Pancreas (tissue), 10 donors: Measurements from ENCODE around the gene TDRD7. TPM values are rescaled to one million over a fixed set of nuclear protein-coding genes. Genes with fewer than 3 reads are reported as not detected.

Experiments
- ATAC-seq, 4 donors: fragments of 200-7000 bp; cut with Tn5 transposase; one replicate each; pipeline versions ENCODE4 v1.8.0 to v1.9.1; 2020; ENCODE audit warnings: mild to moderate bottlenecking in 4 of 4, moderate library complexity in 4 of 4
- DNase-seq, 6 donors: peaks; one replicate each; pipeline ENCODE4 v3.0.0-alpha.2; 2020
- FAIRE-seq: peaks from 2 replicates; lab custom pipeline; 2012; peaks lifted over from hg19 to GRCh38; lab: Jason Lieb, UNC
- H3K27ac ChIP-seq, 4 donors: fragments of 200-600 bp; sonication (generic); 1 replicate in 3 of 4; 2 replicates in 1 of 4; pipeline versions ENCODE4 v1.5.0 to v1.8.0; 2020
- H3K27me3 ChIP-seq, 4 donors: fragments of 200-600 bp; one replicate each; pipeline ENCODE4 v1.8.0; 2021
- H3K36me3 ChIP-seq, 3 donors: fragments of 200-600 bp; sonication (generic) in 1 of 3; one replicate each; pipeline versions ENCODE4 v1.5.0 to v1.8.0; 2020 to 2021
- H3K4me1 ChIP-seq, 3 donors: fragments of 200-600 bp; one replicate each; pipeline ENCODE4 v1.8.0; 2021
- H3K4me3 ChIP-seq, 4 donors: fragments of 200-600 bp; sonication (generic) in 2 of 4; one replicate each; pipeline versions ENCODE4 v1.5.0 to v1.8.0; 2020 to 2021
- H3K9me3 ChIP-seq, 4 donors: fragments of 200-600 bp; one replicate each; pipeline ENCODE4 v1.8.0; 2021
- WGBS, 2 donors: extraction: QIAGEN DNeasy Blood & Tissue Kit; methylation state at CpG; one replicate each; pipeline ENCODE4 v1.1.7; 2013; 5-methylcytosine and 5-hydroxymethylcytosine counted together
- intact Hi-C, 3 donors: fragments of 100-400 bp; cut with DNase I; formaldehyde crosslinking; loops; one replicate each; pipeline versions ENCODE4 v1.11.1 to v1.14.2; 2022
- polyA plus RNA-seq, 2 donors: library from polyadenylated mRNA; stranded (reverse); fragments of 200-250 nt; gene quantifications; one replicate each; pipeline ENCODE4 v1.2.3, GENCODE V29; 2013
- total RNA-seq, 6 donors: library from RNA; stranded (reverse); fragmentation: NEBNext Ultra II Directional in 4 of 6; extraction: Animal tissue kit (Norgen Biotek cat#: 25700) in 4 of 6; gene quantifications; one replicate each; pipeline versions ENCODE4 v1.2.1 to v1.2.4, GENCODE V29; 2021 to 2023
- TF ChIP-seq, protein P1 (sequence below), 4 donors: fragments of 200-600 bp; sonication (generic) in 3 of 4; IDR thresholded peaks; one replicate each; pipeline versions ENCODE4 v1.5.0 to v1.8.0; 2021; ENCODE audit warnings: antibody characterized with exemption in 4 of 4
- donor health status: healthy with polysubstance abuse.
- donor health status: DM: no; HTN: no; CAD: no; lungs with moderate emphysema.
- donor health status: DM: no; HTN: no; CAD: no.
- donor health status: control.
- donor health status: control.
- donor health status: Bipolar disorder and iron deficiency.
- donor health status: DM: yes; HTN: yes; CAD: no.
- donor health status: DM: no; HTN: no; CAD: no.
- donor health status: DM: no; HTN: no; CAD: no.
- donor health status: DM: yes; HTN: yes; CAD: no.

Gene TDRD7
- total and polyA plus RNA-seq, 8 donors: 3.4 to 9.5 (median 4.7) TPM

DNA sequence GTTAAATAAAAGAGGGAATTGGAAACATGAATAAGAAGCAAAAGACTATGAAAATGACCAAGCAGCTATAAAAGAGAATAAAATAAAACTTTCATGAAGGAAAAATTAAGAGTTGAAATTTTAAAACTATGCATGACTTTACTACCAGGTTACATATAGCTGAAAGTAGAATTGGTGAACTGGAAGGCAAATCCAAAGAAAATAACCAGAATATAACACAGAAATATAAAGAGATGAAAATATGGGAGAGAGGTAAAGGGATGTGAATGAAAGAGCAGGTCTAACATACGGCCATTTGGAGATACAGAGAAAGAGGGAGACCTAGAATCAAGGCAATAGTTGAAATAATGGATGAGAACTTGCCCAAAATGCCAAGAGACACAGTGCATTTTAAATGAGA, 42.9 kb upstream of the TDRD7 start:
- FAIRE-seq (no peak), ATAC-seq (no peak), DNase-seq (no peak)
- Histone ChIP-seq H3K27ac (no peak overlapping the region), H3K9me3 (no peaks in the 10 kb centered on the region), H3K27me3 (no peaks in the 10 kb centered on the region), H3K36me3 (no peaks in the 10 kb centered on the region), H3K4me1 (no peaks in the 10 kb centered on the region), H3K4me3 (no peak overlapping the region)
- WGBS, 2 donors: 94 to 96% methylated on average over 1 of the region's 1 CpG
- TF ChIP-seq, protein P1, sequence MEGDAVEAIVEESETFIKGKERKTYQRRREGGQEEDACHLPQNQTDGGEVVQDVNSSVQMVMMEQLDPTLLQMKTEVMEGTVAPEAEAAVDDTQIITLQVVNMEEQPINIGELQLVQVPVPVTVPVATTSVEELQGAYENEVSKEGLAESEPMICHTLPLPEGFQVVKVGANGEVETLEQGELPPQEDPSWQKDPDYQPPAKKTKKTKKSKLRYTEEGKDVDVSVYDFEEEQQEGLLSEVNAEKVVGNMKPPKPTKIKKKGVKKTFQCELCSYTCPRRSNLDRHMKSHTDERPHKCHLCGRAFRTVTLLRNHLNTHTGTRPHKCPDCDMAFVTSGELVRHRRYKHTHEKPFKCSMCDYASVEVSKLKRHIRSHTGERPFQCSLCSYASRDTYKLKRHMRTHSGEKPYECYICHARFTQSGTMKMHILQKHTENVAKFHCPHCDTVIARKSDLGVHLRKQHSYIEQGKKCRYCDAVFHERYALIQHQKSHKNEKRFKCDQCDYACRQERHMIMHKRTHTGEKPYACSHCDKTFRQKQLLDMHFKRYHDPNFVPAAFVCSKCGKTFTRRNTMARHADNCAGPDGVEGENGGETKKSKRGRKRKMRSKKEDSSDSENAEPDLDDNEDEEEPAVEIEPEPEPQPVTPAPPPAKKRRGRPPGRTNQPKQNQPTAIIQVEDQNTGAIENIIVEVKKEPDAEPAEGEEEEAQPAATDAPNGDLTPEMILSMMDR (IDR thresholded peaks at IDR 0.05): no peak
- intact Hi-C loops: no loop called here

DNA sequence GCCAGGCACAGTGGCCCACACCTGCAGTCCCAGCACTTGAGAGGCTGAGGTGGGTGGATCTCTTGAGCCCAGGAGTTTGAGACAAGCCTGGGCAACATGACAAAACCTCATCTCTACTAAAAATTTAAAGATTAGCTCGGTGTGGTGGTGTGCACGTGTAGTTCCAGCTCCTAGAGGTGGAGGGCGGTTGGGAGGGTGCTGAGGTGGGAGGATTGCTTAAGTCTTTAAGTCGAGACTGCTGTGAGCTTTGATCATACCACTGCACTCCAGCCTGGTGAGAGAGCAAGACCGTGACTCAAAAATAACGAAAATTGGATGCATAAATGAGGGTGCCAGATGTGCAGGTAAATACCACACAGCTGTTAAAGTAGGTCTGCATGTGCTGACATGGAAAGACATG, 39.3 kb upstream of the TDRD7 start:
- TF ChIP-seq, protein P1 (IDR thresholded peaks at IDR 0.05): no peak
- Histone ChIP-seq H3K4me1 (no peaks in the 10 kb centered on the region), H3K4me3 (no peak overlapping the region), H3K27ac (no peak overlapping the region), H3K9me3 (no peaks in the 10 kb centered on the region), H3K27me3 (no peaks in the 10 kb centered on the region), H3K36me3 (no peaks in the 10 kb centered on the region)
- DNase-seq: no peak
- ATAC-seq: no peak
- no peak for FAIRE-seq
- WGBS, 2 donors: 70 to 83% methylated on average over 6 of the region's 6 CpGs
- intact Hi-C loops: no loop called here

DNA sequence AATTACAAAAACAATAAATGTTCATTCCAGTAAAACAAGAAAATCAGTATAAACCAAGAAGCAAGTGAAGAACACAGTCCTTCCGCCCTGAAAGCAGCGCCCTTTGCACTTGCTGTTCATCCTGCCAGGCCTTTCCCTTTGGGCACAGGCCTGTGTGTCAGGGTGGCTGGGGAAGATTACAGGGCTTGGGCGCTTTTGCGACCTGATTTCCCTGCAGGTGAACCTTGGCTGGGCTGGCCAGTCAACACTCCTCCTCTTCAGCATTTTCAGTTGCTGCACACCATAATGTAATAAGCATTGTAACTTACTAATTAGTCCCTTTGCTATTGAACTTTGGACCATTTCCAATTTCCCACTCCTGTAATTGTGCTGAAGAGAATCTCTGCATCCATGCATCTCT, 38.6 kb upstream of the TDRD7 start:
- FAIRE-seq (no peak), DNase-seq (no peak), ATAC-seq (no peak)
- H3K4me3 ChIP-seq: no peak overlapping the region
- TF ChIP-seq, protein P1 (IDR thresholded peaks at IDR 0.05): no peak
- H3K4me1 ChIP-seq: no peaks in the 10 kb centered on the region
- intact Hi-C loops: no loop called here
- 95 to 97% methylated on average over 4 of the region's 4 CpGs for WGBS, 2 donors
- no peak overlapping the region for H3K27ac ChIP-seq
- H3K9me3 ChIP-seq: no peaks in the 10 kb centered on the region
- no peaks in the 10 kb centered on the region for H3K27me3 ChIP-seq
- H3K36me3 ChIP-seq: no peaks in the 10 kb centered on the region

DNA sequence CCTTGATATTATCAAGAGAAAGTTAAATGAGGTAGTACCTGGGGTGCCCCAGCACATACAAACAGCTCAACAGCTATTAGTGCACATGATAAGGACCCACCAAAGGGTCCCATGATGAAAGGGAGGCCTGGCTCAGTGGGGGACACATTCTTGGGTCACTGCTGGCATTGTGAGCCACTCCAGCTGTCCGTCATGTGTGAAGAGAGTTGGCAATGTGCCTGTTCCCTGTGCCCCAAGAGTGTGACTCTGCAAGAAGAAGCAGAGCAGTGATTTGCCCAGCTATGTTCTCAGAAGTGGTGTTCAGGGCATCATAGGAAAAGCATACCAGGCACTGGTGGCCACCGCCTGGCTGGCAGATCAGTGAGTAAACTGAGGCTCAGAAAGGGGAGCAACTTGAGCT, 37.1 kb upstream of the TDRD7 start:
- H3K36me3 ChIP-seq: no peaks in the 10 kb centered on the region
- intact Hi-C loops: no loop called here

DNA sequence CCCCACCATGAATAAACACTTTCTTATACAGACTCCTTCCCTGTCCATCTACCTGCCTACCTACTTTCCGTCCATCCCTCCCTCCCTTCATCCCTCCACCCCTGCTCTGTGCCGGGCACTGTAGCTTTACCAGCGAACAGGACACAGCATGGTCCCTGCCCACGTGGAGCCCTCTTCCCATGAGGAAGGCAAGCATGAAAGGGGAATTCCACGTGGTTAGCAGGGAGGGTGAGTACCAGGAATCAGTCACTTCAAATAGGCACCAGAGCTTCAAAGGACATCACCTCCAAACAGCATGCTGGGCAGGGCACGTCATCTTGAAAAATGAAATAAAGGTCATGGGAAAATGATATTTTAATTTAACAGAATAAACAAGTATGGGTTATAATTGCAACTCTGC, 35.0 kb upstream of the TDRD7 start:
- Histone ChIP-seq H3K4me1 (no peaks in the 10 kb centered on the region), H3K36me3 (no peaks in the 10 kb centered on the region), H3K4me3 (no peak overlapping the region), H3K9me3 (no peaks in the 10 kb centered on the region), H3K27ac (no peak overlapping the region), H3K27me3 (no peaks in the 10 kb centered on the region)
- intact Hi-C loops: no loop called here
- WGBS, 2 donors: 78 to 80% methylated on average over 6 of the region's 6 CpGs
- TF ChIP-seq, protein P1 (IDR thresholded peaks at IDR 0.05): no peak
- ATAC-seq: peak in 1 of 4 donors; percentile 27
- DNase-seq: peak in 1 of 6 donors; percentile 19
- FAIRE-seq: no peak

More for the DNA sequence above, 37.1 kb upstream of the TDRD7 start:
- no peak for FAIRE-seq
- no peak for ATAC-seq
- Histone ChIP-seq H3K27me3 (no peaks in the 10 kb centered on the region), H3K4me3 (no peak overlapping the region), H3K4me1 (no peaks in the 10 kb centered on the region), H3K27ac (no peak overlapping the region), H3K9me3 (no peaks in the 10 kb centered on the region)
- 90 to 97% methylated on average over 2 of the region's 2 CpGs for WGBS, 2 donors
- DNase-seq: peak in 1 of 6 donors; percentile 15
- TF ChIP-seq, protein P1 (IDR thresholded peaks at IDR 0.05): no peak
